Measurements from ENCODE around the gene HDAC9.
"Not testable (repeated sequence)": the region's sequence is repeated elsewhere in the genome, so short reads cannot be mapped to it uniquely, and the experiment has no call there.

The HDAC9 gene

GRCh38 chr7:18666107-18666728 is 170.7 kb downstream of the HDAC9 start:
- DNase-seq: peak; percentile 33

DNA sequence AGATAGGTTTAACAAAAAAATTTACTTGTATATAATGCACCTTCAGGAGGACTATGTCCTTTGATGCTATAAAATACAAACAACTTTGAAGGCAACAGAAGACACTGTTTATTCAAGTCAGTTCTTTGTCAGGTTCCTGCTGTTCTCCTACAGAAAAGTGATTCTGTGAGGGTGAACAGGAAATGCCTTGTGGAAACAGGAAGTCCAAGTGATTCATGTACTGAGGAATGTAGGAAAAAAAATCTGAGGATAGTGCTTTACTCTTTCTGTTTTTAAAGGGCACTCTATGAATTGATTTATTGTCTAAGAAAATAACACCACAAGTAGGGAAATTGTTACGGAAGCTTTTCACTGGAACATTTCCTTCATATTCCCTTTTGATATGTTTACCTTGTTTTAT is 171.9 kb downstream of the HDAC9 start:
- no peak for DNase-seq

DNA sequence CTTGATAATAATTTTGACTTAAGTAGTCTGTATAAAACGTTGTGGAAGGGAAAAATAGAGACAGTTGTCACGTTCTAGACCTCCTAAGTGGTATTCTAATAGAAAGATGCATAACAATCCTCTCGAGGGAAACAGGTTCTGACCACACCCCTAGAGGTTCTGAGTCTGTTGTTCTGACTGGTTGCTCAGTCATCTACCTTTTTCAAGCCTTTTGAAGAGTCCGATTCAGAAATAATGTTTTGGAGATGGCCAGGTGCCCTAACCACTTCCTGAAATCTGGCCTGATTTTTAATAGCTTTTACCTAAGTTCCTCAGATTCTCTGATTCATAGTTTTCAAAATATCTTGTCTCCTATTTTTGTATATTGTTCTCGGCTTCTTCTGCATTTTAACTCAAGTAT is 175.6 kb downstream of the HDAC9 start:
- DNase-seq: no peak

DNA sequence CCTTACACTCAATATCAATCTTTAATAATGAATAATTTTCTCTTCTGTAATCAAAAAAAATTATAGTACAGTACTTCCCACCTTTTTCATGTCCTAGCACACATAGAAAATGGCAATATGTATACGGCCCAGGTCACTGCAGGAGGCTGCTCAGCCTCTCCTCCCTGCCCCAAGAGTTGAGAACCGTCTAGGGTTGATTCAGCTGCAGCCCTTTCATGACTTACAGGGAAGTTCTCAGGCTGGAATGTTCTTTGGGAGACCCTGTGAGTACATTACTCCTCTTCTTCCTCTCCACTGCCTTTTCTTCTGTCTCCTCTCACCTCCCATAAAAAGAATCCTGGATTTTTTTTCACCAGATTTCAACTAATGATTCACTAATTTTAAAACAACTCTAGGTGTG is 180.0 kb downstream of the HDAC9 start:
- DNase-seq: no peak

- DNase-seq: no peak
Measured at GRCh38 chr7:18679261-18679660, 183.7 kb downstream of the HDAC9 start.

DNA sequence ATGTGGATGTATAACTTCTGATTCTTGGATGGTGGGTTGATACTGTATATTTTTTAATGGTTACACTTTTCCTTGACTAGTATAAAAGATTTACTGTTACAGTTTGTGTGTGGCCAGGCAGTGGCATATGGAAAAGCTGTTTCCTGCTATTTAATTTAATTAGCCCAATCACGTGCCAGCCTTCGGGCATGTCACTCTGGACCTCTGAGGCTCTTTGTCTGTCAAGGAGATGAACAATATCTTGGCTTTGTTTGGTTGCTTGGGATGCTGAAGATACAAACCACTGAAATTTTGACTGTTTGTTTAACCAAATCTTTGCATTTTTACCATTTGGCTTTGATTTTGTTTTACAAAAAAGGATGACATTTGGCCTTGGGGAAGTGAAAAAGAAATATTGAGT is 185.0 kb downstream of the HDAC9 start:
- DNase-seq: no peak

GRCh38 chr7:18684916-18685315 is 189.4 kb downstream of the HDAC9 start:
- DNase-seq: no peak

DNA sequence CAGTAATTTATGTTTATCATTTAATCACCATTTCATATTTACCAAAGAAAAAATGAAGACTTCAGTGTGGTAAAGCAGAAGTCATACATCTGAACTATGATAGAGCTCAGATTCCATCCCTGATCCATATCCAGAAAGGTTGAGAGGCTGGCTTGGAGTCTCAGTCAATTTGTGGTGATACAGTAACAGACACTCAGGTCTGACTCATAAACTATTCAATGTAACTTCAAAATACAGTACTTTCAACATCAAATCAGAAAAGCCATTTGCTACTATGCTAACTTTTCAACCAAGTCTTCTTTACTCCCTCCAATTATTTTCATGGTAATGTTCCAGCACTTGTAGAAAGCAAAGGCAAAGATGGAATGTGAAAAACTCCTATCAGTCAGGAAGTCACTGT is 190.4 kb downstream of the HDAC9 start:
- no peak for DNase-seq

- DNase-seq: no peak
Measured at GRCh38 chr7:18689551-18689950, 194.0 kb downstream of the HDAC9 start.

DNA sequence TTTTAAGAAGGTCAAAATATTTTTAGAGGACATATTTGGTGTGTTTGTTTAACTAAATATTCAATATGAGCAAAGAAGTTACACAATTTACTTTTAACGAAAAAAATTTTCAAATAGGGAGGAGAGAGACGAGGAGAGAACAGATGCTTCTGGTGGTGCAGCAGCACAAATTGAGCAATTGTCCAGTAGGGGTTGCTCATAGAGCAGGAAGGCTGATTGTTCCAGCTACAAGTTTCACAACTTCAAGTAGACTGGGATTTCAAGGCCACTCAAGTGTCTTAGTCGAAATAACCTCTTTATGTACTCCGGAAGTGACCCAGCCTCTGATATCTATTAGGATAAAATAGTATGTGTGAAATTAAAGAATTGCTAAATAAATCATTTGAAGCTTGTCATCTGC is 197.9 kb downstream of the HDAC9 start:
- no peak for DNase-seq

DNA sequence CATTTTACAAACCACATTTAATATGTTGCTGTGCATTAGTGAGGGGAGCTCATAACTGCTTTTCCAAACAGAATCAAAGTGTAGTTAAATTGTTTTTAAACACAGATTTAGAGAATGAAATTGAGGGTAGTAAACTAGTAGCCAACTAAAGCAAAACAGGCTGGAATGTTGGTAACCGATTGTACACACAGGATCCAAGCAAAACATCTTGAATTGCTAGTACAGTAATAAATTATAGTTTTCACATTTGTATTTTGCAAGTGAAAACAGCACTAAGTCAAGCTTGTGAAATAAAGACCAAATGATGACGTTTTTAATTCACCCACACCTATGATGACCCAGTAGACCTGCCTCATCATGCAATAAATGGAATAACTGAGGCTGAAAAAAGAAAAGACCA is 198.3 kb downstream of the HDAC9 start:
- no peak for DNase-seq

DNA sequence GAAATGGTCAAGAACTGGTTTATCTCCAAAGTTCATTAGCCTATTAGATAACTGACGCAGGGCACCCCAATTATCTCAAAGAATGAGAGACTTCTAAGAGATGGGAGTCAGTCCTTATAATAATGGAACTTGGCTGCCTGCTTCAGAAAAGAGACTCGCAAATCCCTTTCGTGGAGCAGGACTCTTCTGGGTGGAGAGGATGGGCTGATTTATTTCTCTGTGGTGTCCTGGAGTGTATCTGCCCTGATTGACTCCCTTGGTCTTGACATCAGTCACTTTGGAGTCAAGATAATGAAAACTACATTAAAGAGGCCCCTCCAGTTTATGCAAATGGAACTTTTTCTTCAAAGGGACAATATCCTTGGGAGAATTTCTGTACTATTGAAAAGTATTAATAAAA is 198.9 kb downstream of the HDAC9 start:
- no peak for DNase-seq

DNA sequence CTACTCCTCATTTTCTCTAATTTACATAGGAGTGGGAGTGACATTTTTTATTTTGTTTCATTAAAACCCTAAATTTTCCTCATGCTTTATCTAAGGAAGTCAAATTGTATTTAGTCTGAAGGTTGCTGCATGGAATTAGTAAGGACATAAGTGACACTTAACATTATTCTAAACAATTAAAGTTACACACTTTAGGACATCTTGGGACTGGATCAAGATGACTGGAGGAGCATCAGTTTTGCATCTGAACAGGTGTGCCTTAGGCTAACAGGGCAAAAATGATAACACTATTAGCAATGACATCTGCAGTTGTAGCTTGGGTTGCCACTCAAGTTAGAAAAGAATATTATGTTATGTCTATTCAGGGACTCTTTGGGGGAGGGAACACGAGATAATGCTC is 199.4 kb downstream of the HDAC9 start:
- DNase-seq: no peak

DNA sequence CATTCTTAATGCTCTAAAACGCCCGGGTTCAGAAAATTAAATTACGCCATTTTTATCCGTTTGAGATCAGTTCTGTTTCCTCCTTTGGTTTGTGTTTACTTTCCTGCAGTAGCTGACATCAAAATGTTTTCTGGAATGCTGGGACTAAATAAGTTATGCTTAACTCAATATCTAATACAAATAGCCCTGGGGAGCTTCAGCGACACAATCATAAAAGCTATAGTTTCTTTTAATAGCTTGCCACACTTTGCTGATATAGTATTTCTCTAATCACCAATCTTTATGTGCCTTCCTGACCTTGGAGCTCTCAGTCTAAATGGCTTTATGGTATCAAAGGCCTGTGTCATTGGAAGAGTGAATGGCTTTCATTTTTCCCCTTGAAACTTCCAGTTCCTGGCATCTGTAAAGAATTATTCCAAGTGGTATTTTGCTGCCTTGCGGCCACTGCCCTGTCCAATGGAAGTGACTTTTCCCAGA is 202.7 kb downstream of the HDAC9 start:
- DNase-seq: no peak

DNA sequence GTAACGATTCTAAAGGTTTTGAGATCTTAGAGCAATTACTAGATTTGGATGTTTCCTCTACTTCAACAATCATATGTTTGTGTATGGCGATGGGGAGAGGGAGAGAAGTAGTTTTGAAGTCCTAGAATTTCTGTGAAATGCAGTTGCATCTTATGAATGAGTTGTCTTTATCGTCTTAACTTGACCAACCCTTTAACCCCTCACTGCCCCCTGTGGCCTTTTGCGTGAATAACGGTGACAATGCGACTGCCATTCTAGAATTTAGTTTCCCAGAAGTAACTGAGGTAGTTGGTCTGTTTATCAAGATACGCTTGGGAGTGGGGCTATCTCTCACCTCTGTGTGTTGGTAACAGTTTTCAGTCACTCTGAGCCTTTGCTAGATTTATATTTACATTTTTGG is 204.6 kb downstream of the HDAC9 start:
- DNase-seq: no peak

- DNase-seq: no peak
Measured at GRCh38 chr7:18702071-18702829, 206.7 kb downstream of the HDAC9 start.

GRCh38 chr7:18703685-18704084 is 208.1 kb downstream of the HDAC9 start:
- DNase-seq: no peak

GRCh38 chr7:18706670-18707069 is 211.1 kb downstream of the HDAC9 start:
- DNase-seq: no peak

DNA sequence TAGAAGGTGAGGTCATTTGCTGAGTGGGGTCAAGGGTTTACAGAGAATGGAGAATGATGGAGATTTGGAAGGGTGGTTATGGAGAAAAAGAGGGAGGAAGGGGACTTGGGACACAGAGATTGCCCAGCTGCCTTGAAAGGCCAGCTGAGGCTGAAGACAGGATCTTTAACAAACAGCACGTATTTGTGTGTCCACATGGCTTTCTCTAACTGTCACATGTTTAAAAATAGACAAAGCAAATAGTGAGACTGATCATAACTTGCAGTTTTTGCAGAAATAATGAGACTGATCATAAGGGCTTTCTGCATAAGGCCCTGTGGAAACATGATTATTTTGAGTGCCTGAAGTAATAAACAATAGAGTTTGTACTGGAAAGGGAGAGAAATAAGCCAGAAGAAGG is 212.7 kb downstream of the HDAC9 start:
- no peak for DNase-seq

GRCh38 chr7:18715988-18716387 is 220.4 kb downstream of the HDAC9 start:
- no peak for DNase-seq

GRCh38 chr7:18721429-18721828 is 225.9 kb downstream of the HDAC9 start:
- DNase-seq: no peak

- DNase-seq: no peak
Measured at GRCh38 chr7:18724318-18724717, 228.8 kb downstream of the HDAC9 start.

- DNase-seq: no peak
Measured at GRCh38 chr7:18727115-18727870, 231.7 kb downstream of the HDAC9 start.

- not testable (repeated sequence) for DNase-seq
Measured at GRCh38 chr7:18736012-18736411, 240.5 kb downstream of the HDAC9 start.

All from activated naive CD4-positive, alpha-beta T cell treated with anti-CD3 and anti-CD28 coated beads, Interleukin-2, amount 50 U/mL, for 16 hours (primary cell).